ENCODE data around the gene FLACC1.
A peak's percentile ranks its signal among the peaks of the same experiment; 100 is the strongest.
"Not testable (repeated sequence)": the region's sequence is repeated elsewhere in the genome, so short reads cannot be mapped to it uniquely, and the experiment has no call there.

FLACC1 gene

GRCh38 chr2:201357221-201357620, at the start of gene FLACC1:
FLACC1 (minus strand) TSS chr2:201357345; CDS start chr2:201351404, 5,941 bp downstream.
- no peak for DNase-seq

- DNase-seq: no peak
These were observed 49.0 kb upstream of the FLACC1 start for GRCh38 chr2:201406077-201406662.

GRCh38 chr2:201404699-201405280, 47.6 kb upstream of the FLACC1 start:
- DNase-seq: no peak

- no peak for DNase-seq
These were observed 46.7 kb upstream of the FLACC1 start for GRCh38 chr2:201403880-201404279.

- DNase-seq: no peak
These were observed 45.8 kb upstream of the FLACC1 start for GRCh38 chr2:201402651-201403562.

GRCh38 chr2:201401815-201402214, 44.7 kb upstream of the FLACC1 start:
- DNase-seq: no peak

- DNase-seq: no peak
These were observed 39.5 kb upstream of the FLACC1 start for GRCh38 chr2:201396595-201396994.

- DNase-seq: no peak
These were observed 26.0 kb upstream of the FLACC1 start for GRCh38 chr2:201383136-201383535.

GRCh38 chr2:201378496-201379397, 21.6 kb upstream of the FLACC1 start:
- no peak for DNase-seq

GRCh38 chr2:201377218-201377617, 20.1 kb upstream of the FLACC1 start:
- DNase-seq: no peak

GRCh38 chr2:201369775-201370174, 12.6 kb upstream of the FLACC1 start:
- DNase-seq: no peak

GRCh38 chr2:201369318-201369717, 12.2 kb upstream of the FLACC1 start:
- not testable (repeated sequence) for DNase-seq

GRCh38 chr2:201366146-201366545, 9.0 kb upstream of the FLACC1 start:
- no peak for DNase-seq

GRCh38 chr2:201363857-201364560, 6.9 kb upstream of the FLACC1 start:
- DNase-seq: no peak

- no peak for DNase-seq
These were observed 5.3 kb upstream of the FLACC1 start for GRCh38 chr2:201362396-201362795.

GRCh38 chr2:201361078-201361733, 4.1 kb upstream of the FLACC1 start:
- no peak for DNase-seq

- no peak for DNase-seq
These were observed 3.1 kb upstream of the FLACC1 start for GRCh38 chr2:201360256-201360655.

- DNase-seq: peak; percentile 55
These were observed 1.5 kb upstream of the FLACC1 start for GRCh38 chr2:201358684-201359083.

GRCh38 chr2:201353116-201353515, 4.0 kb downstream of the FLACC1 start:
- no peak for DNase-seq

- no peak for DNase-seq
These were observed 6.3 kb downstream of the FLACC1 start for GRCh38 chr2:201350879-201351278.

- no peak for DNase-seq
These were observed 7.5 kb downstream of the FLACC1 start for GRCh38 chr2:201349601-201350000.

- no peak for DNase-seq
These were observed 8.4 kb downstream of the FLACC1 start for GRCh38 chr2:201348758-201349157.

Measured in stimulated activated CD8-positive, alpha-beta memory T cell treated with anti-CD3 and anti-CD28 coated beads, Interleukin-4, amount 100 ng/mL, for 48 hours (primary cell).